Measurements from ENCODE around the gene TMEM266. TPM values are rescaled to one million over a fixed set of nuclear protein-coding genes. Genes with fewer than 3 reads are reported as not detected.

The TMEM266 gene
- total RNA-seq, 1 donor from 2014 or later, result 0.58 TPM

DNA sequence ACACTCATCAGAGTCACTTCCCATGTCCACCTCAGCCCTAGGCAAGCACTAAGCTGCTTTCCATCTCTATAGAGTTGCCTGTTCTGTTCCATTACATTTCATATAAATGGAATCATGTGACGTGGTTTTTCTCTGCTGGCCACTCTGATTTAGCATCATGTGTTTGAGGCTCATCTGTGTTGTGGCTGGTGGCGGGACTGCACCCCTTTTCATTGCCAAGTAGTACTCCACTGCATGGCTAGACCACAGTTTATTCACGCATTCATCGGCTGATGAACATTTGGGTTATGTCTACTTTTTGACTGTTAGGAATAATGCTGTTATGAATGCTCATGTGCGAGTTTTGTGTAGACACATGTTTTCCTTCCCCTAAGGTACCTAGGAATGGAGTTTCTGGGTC, 114.9 kb downstream of the TMEM266 start:
- Mint-ChIP-seq H3K9me3 (no peaks in the 10 kb centered on the region), H3K4me1 (peaks cover 13% of the 10 kb centered on the region), H3K36me3 (ENCODE audit: low read depth) (no peaks in the 10 kb centered on the region), H3K27ac (ENCODE audit: unreplicated experiment) (no peak overlapping the region), H3K27me3 (ENCODE audit: low read depth) (no peaks in the 10 kb centered on the region), H3K4me3 (no peak overlapping the region)
- no peak for DNase-seq (ENCODE audit: low read depth, low spot score)
- TF ChIP-seq CTCF (conservative IDR thresholded peaks at IDR 0.05), result no peak

GRCh38 chr15:76175442-76175841, 115.7 kb downstream of the TMEM266 start:
- H3K4me1 Mint-ChIP-seq, result peaks cover 13% of the 10 kb centered on the region
- no peak for DNase-seq (ENCODE audit: low read depth, low spot score)
- no peaks in the 10 kb centered on the region for H3K27me3 Mint-ChIP-seq (ENCODE audit: low read depth)
- no peaks in the 10 kb centered on the region for H3K36me3 Mint-ChIP-seq (ENCODE audit: low read depth)
- no peak overlapping the region for H3K27ac Mint-ChIP-seq (ENCODE audit: unreplicated experiment)
- no peak overlapping the region for H3K4me3 Mint-ChIP-seq
- no peaks in the 10 kb centered on the region for H3K9me3 Mint-ChIP-seq
- TF ChIP-seq CTCF (conservative IDR thresholded peaks at IDR 0.05), result no peak

DNA sequence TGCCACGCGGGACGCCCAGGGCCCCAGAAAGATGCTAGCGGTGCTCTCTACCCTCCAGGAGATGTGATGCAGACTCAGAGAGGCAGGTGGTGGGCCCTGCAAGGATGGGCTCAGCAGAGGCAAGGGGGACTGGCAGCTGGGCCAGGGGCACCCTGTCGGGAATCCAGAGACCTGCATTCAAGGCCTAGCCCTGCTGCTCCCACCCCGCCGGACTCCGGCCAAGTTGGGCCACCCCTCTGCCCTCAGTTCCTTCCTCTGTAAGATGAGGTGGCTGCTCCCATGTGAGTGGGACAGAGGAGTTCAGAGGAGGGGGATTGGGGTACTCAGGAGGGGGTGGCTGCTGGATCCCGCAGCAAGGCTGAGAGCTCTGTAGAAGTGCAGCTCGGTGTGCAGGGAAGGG, 116.3 kb downstream of the TMEM266 start:
- H3K4me3 Mint-ChIP-seq, result no peak overlapping the region
- no peaks in the 10 kb centered on the region for H3K9me3 Mint-ChIP-seq
- H3K36me3 Mint-ChIP-seq (ENCODE audit: low read depth), result no peaks in the 10 kb centered on the region
- H3K4me1 Mint-ChIP-seq, result peaks cover 13% of the 10 kb centered on the region
- no peak for TF ChIP-seq CTCF (conservative IDR thresholded peaks at IDR 0.05)
- no peak overlapping the region for H3K27ac Mint-ChIP-seq (ENCODE audit: unreplicated experiment)
- no peaks in the 10 kb centered on the region for H3K27me3 Mint-ChIP-seq (ENCODE audit: low read depth)
- DNase-seq (ENCODE audit: low read depth, low spot score), result no peak

- no peak for DNase-seq (ENCODE audit: low read depth, low spot score)
- Mint-ChIP-seq H3K36me3 (ENCODE audit: low read depth) (no peaks in the 10 kb centered on the region), H3K27me3 (ENCODE audit: low read depth) (no peaks in the 10 kb centered on the region), H3K27ac (ENCODE audit: unreplicated experiment) (no peak overlapping the region), H3K4me3 (no peak overlapping the region), H3K4me1 (peaks cover 13% of the 10 kb centered on the region), H3K9me3 (no peaks in the 10 kb centered on the region)
- no peak for TF ChIP-seq CTCF (conservative IDR thresholded peaks at IDR 0.05)
These were observed 116.8 kb downstream of the TMEM266 start for GRCh38 chr15:76176487-76177085.

DNA sequence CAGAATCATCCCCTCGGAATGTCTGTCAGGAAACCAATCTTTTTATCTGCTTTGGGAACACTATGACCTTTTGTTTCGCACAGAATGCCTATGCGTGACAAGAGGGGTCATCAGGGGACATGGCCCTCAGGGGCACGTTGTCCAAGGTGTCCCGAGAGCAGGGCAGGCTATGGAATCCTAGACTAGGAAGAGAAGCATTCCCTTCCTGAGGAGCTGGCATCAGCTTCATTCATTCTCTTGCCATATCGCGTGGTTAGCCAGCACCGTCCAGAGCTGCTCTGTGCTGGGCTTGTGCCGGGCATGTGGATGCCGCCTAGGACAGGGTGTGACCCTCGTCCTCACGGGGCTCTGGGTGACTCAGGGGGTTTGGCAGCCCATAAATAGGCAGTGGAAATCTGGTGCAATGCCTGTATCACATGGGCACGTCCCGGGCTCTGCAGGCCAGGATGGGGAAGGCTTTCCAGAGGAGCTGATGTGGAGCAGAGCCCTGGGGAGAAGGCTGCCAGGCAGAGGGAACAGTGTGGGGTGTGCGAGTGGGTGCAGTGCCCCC, 117.8 kb downstream of the TMEM266 start:
- Mint-ChIP-seq H3K4me3 (no peak overlapping the region), H3K27ac (ENCODE audit: unreplicated experiment) (no peak overlapping the region), H3K9me3 (no peaks in the 10 kb centered on the region), H3K4me1 (peaks cover 13% of the 10 kb centered on the region), H3K36me3 (ENCODE audit: low read depth) (no peaks in the 10 kb centered on the region), H3K27me3 (ENCODE audit: low read depth) (no peaks in the 10 kb centered on the region)
- no peak for TF ChIP-seq CTCF (conservative IDR thresholded peaks at IDR 0.05)
- no peak for DNase-seq (ENCODE audit: low read depth, low spot score)

Data from neural crest cell (in vitro differentiated cells).